PC-3 (cell line): ENCODE results near the gene SCGN. TPM values are rescaled to one million over a fixed set of nuclear protein-coding genes. Genes with fewer than 3 reads are reported as not detected.
"Not testable (repeated sequence)": the region's sequence is repeated elsewhere in the genome, so short reads cannot be mapped to it uniquely, and the experiment has no call there.

Source experiments
- ATAC-seq: fragments of 200-7000 bp; cut with Tn5 transposase; 2 replicates; pipeline ENCODE4 v1.9.1; 2020; ENCODE audit warnings: mild to moderate bottlenecking, moderate library complexity
- BruUV-seq: library from RNA; stranded (reverse); fragments of 400-500 nt; replicated peaks from 2 replicates; lab custom pipeline; 2021; lab: Mats Ljungman, UMichigan
- CTCF ChIA-PET: fragments of 300-600 bp; sonication (Branson Sonifier 250); formaldehyde crosslinking; loops from one replicate; lab custom pipeline; 2022; ENCODE audit warnings: antibody characterized with exemption; lab: Charles Lee
- POLR2A ChIA-PET: fragments of 300-600 bp; sonication (Branson Sonifier 250); formaldehyde crosslinking; loops from one replicate; lab custom pipeline; 2022; ENCODE audit warnings: antibody characterized with exemption; ENCODE audit not compliant: unreplicated experiment; lab: Charles Lee
- DNase-seq: peaks from one replicate; pipeline ENCODE4 v3.0.0-alpha.2; 2015
- H2AFZ ChIP-seq: fragments of 300-600 bp; sonication (generic); 2 replicates; pipeline ENCODE4 v1.6.0; 2016; ENCODE audit warnings: antibody characterized with exemption, low read length
- H3F3A ChIP-seq: fragments of 300-600 bp; sonication (generic); one replicate; pipeline ENCODE4 v1.6.0; 2017; ENCODE audit warnings: antibody characterized with exemption, low read length, control low read depth, mild to moderate bottlenecking; ENCODE audit not compliant: unreplicated experiment
- H3K27ac ChIP-seq: fragments of 300-600 bp; sonication (generic); 2 replicates; pipeline ENCODE4 v1.5.1; 2016; ENCODE audit warnings: mild to moderate bottlenecking, low read length
- H3K27me3 ChIP-seq: fragments of 300-600 bp; sonication (generic); 2 replicates; pipeline ENCODE4 v1.6.1; 2016; ENCODE audit warnings: low read length, mixed read lengths
- H3K36me3 ChIP-seq: fragments of 300-600 bp; sonication (generic); 2 replicates; pipeline ENCODE4 v1.6.1; 2016; ENCODE audit warnings: low read depth, mixed run types, low read length, mixed read lengths
- H3K4me1 ChIP-seq: fragments of 300-600 bp; sonication (generic); 2 replicates; pipeline ENCODE4 v1.5.1; 2016; ENCODE audit warnings: low read length; ENCODE audit not compliant: insufficient read depth
- H3K4me2 ChIP-seq: fragments of 300-600 bp; sonication (generic); 2 replicates; pipeline ENCODE4 v1.6.0; 2016; ENCODE audit warnings: low read length
- H3K4me3 ChIP-seq: fragments of 300-600 bp; sonication (generic); 2 replicates; pipeline ENCODE4 v1.5.1; 2016; ENCODE audit warnings: mild to moderate bottlenecking, low read length, mixed read lengths
- H3K79me2 ChIP-seq: fragments of 300-600 bp; sonication (generic); 2 replicates; pipeline ENCODE4 v1.6.1; 2017; ENCODE audit warnings: low read length, mixed read lengths
- H3K9ac ChIP-seq: fragments of 300-600 bp; sonication (generic); 2 replicates; pipeline ENCODE4 v1.6.0; 2016; ENCODE audit warnings: mild to moderate bottlenecking, low read length
- H3K9me2 ChIP-seq: fragments of 300-600 bp; sonication (generic); replicated peaks from 2 replicates; pipeline ENCODE4 v1.6.1; 2016; ENCODE audit warnings: mixed run types, low read length, mixed read lengths
- H3K9me3 ChIP-seq: fragments of 300-600 bp; sonication (generic); 2 replicates; pipeline ENCODE4 v1.6.1; 2016; ENCODE audit warnings: low read length, mixed read lengths
- H4K20me1 ChIP-seq: fragments of 300-600 bp; sonication (generic); 2 replicates; pipeline ENCODE4 v1.6.1; 2016; ENCODE audit warnings: low read length, mixed read lengths
- EZH2 ChIP-seq: fragments of 300-600 bp; sonication (generic); IDR thresholded peaks from one replicate; pipeline ENCODE4 v1.6.1; 2017; ENCODE audit warnings: antibody characterized with exemption, mild to moderate bottlenecking, low read length; ENCODE audit not compliant: unreplicated experiment
- EZH2phosphoT487 ChIP-seq: fragments of 300-600 bp; sonication (generic); IDR thresholded peaks from 2 replicates; pipeline ENCODE4 v1.6.1; 2018; ENCODE audit warnings: mild to moderate bottlenecking, antibody characterized with exemption, low read length, borderline replicate concordance
- intact Hi-C: fragments of 100-400 bp; cut with micrococcal nuclease; formaldehyde crosslinking; loops from 2 replicates; pipeline ENCODE4 v1.9.0; 2023
- total RNA-seq: library from RNA; depleted of rRNA; stranded (reverse); fragments of >200 nt; gene quantifications from 2 replicates; pipeline ENCODE4 v1.2.3, GENCODE V29; 2014
- TF ChIP-seq, protein P1 (sequence below): fragments of 300-600 bp; sonication (generic); conservative IDR thresholded peaks from 2 replicates; pipeline ENCODE4 v1.5.1; 2017; ENCODE audit warnings: antibody characterized with exemption, low read depth, mild to moderate bottlenecking, low read length

Gene SCGN
- total RNA-seq, 1 experiment from 2014 or later = not detected

DNA sequence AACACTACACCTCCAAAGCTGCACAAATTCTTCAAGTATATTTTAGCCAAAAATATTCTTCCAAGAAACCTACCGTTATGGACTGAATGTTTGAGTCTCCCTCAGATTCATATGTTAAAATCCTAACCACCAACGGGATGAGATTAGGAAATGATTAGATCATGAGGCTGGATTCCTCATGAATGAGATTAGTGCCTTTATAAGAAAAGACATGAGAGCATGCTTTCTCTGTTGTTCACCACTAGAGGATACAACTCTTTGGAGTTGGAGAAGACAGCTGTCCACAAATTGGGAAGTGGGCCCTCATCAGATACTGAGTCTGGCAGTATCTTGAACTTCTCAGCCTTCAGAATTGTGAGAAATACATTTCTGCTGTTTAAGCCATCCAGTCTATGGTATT is 95.5 kb downstream of the SCGN start:
- H2AFZ ChIP-seq = no peak overlapping the region
- TF ChIP-seq EZH2 (no peak), EZH2phosphoT487 (no peak)
- TF ChIP-seq, protein P1, sequence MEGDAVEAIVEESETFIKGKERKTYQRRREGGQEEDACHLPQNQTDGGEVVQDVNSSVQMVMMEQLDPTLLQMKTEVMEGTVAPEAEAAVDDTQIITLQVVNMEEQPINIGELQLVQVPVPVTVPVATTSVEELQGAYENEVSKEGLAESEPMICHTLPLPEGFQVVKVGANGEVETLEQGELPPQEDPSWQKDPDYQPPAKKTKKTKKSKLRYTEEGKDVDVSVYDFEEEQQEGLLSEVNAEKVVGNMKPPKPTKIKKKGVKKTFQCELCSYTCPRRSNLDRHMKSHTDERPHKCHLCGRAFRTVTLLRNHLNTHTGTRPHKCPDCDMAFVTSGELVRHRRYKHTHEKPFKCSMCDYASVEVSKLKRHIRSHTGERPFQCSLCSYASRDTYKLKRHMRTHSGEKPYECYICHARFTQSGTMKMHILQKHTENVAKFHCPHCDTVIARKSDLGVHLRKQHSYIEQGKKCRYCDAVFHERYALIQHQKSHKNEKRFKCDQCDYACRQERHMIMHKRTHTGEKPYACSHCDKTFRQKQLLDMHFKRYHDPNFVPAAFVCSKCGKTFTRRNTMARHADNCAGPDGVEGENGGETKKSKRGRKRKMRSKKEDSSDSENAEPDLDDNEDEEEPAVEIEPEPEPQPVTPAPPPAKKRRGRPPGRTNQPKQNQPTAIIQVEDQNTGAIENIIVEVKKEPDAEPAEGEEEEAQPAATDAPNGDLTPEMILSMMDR = no peak
- H3K4me3 ChIP-seq = no peak overlapping the region
- no peaks in the 10 kb centered on the region for H3K9me3 ChIP-seq
- CTCF ChIA-PET = no interaction called here
- no peaks in the 10 kb centered on the region for H3F3A ChIP-seq
- BruUV-seq = no TSS peak
- intact Hi-C loops = no loop called here
- H4K20me1 ChIP-seq = no peaks in the 10 kb centered on the region
- no peak for DNase-seq
- H3K36me3 ChIP-seq = no peaks in the 10 kb centered on the region
- H3K4me1 ChIP-seq = no peaks in the 10 kb centered on the region
- ATAC-seq = no peak
- H3K79me2 ChIP-seq = no peaks in the 10 kb centered on the region
- H3K27ac ChIP-seq = no peak overlapping the region
- H3K4me2 ChIP-seq = no peak overlapping the region
- H3K27me3 ChIP-seq = peaks cover 14% of the 10 kb centered on the region
- no peaks in the 10 kb centered on the region for H3K9me2 ChIP-seq
- POLR2A ChIA-PET = no interaction called here
- H3K9ac ChIP-seq = no peak overlapping the region

DNA sequence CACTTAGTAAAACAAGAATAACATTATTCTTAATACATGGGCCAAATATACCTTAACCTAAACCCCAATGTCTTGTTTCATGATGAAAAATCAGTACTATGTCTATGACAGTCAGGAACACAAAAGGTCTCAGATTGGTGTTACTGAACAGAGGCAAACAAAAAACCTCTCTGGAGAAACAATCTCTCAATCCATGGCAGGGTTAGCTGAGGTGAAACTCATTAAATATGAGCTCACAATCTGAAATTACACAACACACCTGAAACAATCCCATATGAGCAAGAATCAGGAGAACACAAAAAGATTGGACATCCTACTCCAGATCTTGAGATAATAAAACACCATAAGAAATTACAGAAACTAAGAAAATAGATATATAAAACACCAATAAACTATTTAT is 96.0 kb downstream of the SCGN start:
- H3K27ac ChIP-seq = no peak overlapping the region
- DNase-seq (no peak), ATAC-seq (no peak)
- H3K9me2 ChIP-seq = no peaks in the 10 kb centered on the region
- TF ChIP-seq EZH2phosphoT487 = no peak
- TF ChIP-seq, protein P1 = no peak
- no peaks in the 10 kb centered on the region for H3K36me3 ChIP-seq
- no peaks in the 10 kb centered on the region for H3F3A ChIP-seq
- no peaks in the 10 kb centered on the region for H4K20me1 ChIP-seq
- CTCF ChIA-PET = no interaction called here
- no peaks in the 10 kb centered on the region for H3K79me2 ChIP-seq
- intact Hi-C loops = no loop called here
- no peak overlapping the region for H3K9ac ChIP-seq
- no peak overlapping the region for H2AFZ ChIP-seq
- no peaks in the 10 kb centered on the region for H3K9me3 ChIP-seq
- H3K27me3 ChIP-seq = peaks cover 15% of the 10 kb centered on the region
- POLR2A ChIA-PET = no interaction called here
- no peaks in the 10 kb centered on the region for H3K4me1 ChIP-seq
- BruUV-seq = no TSS peak
- H3K4me2 ChIP-seq = no peak overlapping the region
- H3K4me3 ChIP-seq = no peak overlapping the region

DNA sequence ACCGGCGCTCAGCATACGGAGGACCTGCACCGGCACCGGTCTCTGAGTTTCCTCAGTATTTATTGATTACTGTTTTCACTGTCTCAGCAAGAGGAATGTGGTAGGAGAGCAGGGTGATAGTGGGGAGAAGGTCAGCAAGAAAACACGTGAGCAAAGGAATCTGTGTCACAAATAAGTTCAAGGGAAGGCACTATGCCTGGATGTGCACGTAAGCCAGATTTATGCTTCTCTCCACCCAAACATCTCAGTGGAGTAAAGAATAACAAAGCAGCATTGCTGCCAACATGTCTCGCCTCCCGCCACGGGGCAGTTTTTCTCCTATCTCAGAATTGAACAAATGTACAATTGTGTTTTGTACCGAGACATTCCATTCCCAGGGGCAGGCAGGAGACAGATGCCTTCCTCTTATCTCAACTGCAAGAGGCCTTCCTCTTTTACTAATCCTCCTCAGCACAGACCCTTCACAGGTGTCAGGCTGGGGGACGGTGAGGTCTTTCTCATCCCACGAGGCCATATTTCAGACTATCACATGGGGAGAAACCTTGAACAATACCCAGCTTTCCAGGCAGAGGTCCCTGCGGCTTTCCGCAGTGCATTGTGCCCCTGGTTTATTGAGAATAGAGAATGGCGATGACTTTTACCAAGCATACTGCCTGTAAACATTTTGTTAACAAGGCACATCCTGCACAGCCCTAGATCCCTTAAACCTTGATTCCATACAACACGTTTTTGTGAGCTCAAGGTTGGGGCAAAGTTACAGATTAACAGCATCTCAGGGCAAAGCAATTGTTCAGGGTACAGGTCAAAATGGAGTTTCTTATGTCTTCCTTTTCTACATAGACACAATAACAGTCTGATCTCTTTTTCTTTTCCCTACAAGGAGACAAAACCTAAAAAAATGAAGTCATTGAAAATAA is 96.8 kb downstream of the SCGN start:
- DNase-seq, H3K79me2 ChIP-seq, intact Hi-C loops, ATAC-seq, H3K4me3 ChIP-seq, POLR2A ChIA-PET, H2AFZ ChIP-seq, H3K4me2 ChIP-seq, H3K27ac ChIP-seq, H3K4me1 ChIP-seq, CTCF ChIA-PET, H4K20me1 ChIP-seq, H3K9me2 ChIP-seq, H3F3A ChIP-seq, H3K9ac ChIP-seq, H3K9me3 ChIP-seq, BruUV-seq, H3K36me3 ChIP-seq: not testable (repeated sequence)
- H3K27me3 ChIP-seq = peaks cover 22% of the 10 kb centered on the region
